Mesenchymal stem cell (in vitro differentiated cells and primary cell): Measurements from ENCODE around the gene CSF2RB.

Experiments used
- DNase-seq: peaks from one replicate; pipeline ENCODE4 v3.0.0-alpha.2; 2013
- H2AFZ ChIP-seq: one replicate; pipeline ENCODE4 v1.6.1; 2013; ENCODE audit warnings: low read depth, mild to moderate bottlenecking, control low read depth, inconsistent platforms, low read length, moderate library complexity
- H2AK5ac ChIP-seq: 2 replicates; pipeline ENCODE4 v1.6.1; 2013; ENCODE audit warnings: low read length, moderate library complexity, mild to moderate bottlenecking, inconsistent platforms; ENCODE audit not compliant: severe bottlenecking
- H2BK120ac ChIP-seq: one replicate; pipeline ENCODE4 v1.6.1; 2013; ENCODE audit warnings: low read depth, mild to moderate bottlenecking, inconsistent platforms, low read length, moderate library complexity
- H2BK12ac ChIP-seq, 2 experiments: one replicate each; pipeline ENCODE4 v1.6.1; 2013; ENCODE audit warnings: inconsistent platforms in 2 of 2, low read length in 2 of 2, mild to moderate bottlenecking in 2 of 2, moderate library complexity in 2 of 2, control low read depth in 1 of 2
- H2BK15ac ChIP-seq: one replicate; pipeline ENCODE4 v1.6.1; 2013; ENCODE audit warnings: mild to moderate bottlenecking, low read depth, inconsistent platforms; ENCODE audit not compliant: poor library complexity, severe bottlenecking
- H2BK5ac ChIP-seq: 2 replicates; pipeline ENCODE4 v1.6.1; 2013; ENCODE audit warnings: low read depth, mild to moderate bottlenecking, low read length, control low read depth, inconsistent platforms; ENCODE audit not compliant: poor library complexity, severe bottlenecking
- H3K14ac ChIP-seq, 2 experiments: one replicate each; pipeline ENCODE4 v1.6.1; 2013; ENCODE audit warnings: inconsistent platforms in 2 of 2, low read length in 2 of 2, control low read depth in 1 of 2, mild to moderate bottlenecking in 1 of 2, moderate library complexity in 1 of 2
- H3K18ac ChIP-seq, 2 experiments: one replicate each; pipeline ENCODE4 v1.6.1; 2013; ENCODE audit warnings: inconsistent platforms in 2 of 2, low read length in 2 of 2, control low read depth in 1 of 2, low read depth in 1 of 2, mild to moderate bottlenecking in 1 of 2
- H3K23ac ChIP-seq, 2 experiments: one replicate each; pipeline ENCODE4 v1.6.1; 2013; ENCODE audit warnings: inconsistent platforms in 2 of 2, low read length in 2 of 2, mild to moderate bottlenecking in 2 of 2, moderate library complexity in 2 of 2, control low read depth in 1 of 2
- H3K27ac ChIP-seq: 2 replicates; pipeline ENCODE4 v1.5.1; 2013; ENCODE audit warnings: mild to moderate bottlenecking, moderate library complexity, low read length, control low read depth, inconsistent platforms; ENCODE audit not compliant: poor library complexity, severe bottlenecking
- H3K27me3 ChIP-seq, 2 experiments: 2 replicates each; pipeline versions ENCODE4 v1.6.1 to v1.7.0; 2013; ENCODE audit warnings: low read length in 2 of 2, mild to moderate bottlenecking in 2 of 2, moderate library complexity in 2 of 2, control low read depth in 1 of 2, inconsistent platforms in 1 of 2; ENCODE audit not compliant: control insufficient read depth in 1 of 2, insufficient read depth in 1 of 2
- H3K36me3 ChIP-seq, 2 experiments: 2 replicates each; pipeline versions ENCODE4 v1.6.1 to v1.7.0; 2013; ENCODE audit warnings: low read length in 2 of 2, control low read depth in 1 of 2, inconsistent platforms in 1 of 2, low read depth in 1 of 2, mild to moderate bottlenecking in 1 of 2; ENCODE audit not compliant: insufficient read depth in 2 of 2, control insufficient read depth in 1 of 2
- H3K4ac ChIP-seq, 2 experiments: one replicate each; pipeline ENCODE4 v1.6.1; 2013; ENCODE audit warnings: inconsistent platforms in 2 of 2, low read length in 2 of 2, mild to moderate bottlenecking in 2 of 2, moderate library complexity in 2 of 2, control low read depth in 1 of 2, low read depth in 1 of 2
- H3K4me1 ChIP-seq: 2 replicates; pipeline ENCODE4 v1.6.1; 2013; ENCODE audit warnings: low read depth, low read length, control low read depth; ENCODE audit not compliant: control insufficient read depth, insufficient read depth
- H3K4me2 ChIP-seq: 2 replicates; pipeline ENCODE4 v1.6.1; 2013; ENCODE audit warnings: low read length, mild to moderate bottlenecking, inconsistent platforms; ENCODE audit not compliant: poor library complexity, severe bottlenecking
- H3K4me3 ChIP-seq, 2 experiments: 2 replicates each; pipeline versions ENCODE4 v1.5.1 to v1.7.0; 2013; ENCODE audit warnings: low read length in 2 of 2, mild to moderate bottlenecking in 2 of 2, control low read depth in 1 of 2, low read depth in 1 of 2; ENCODE audit not compliant: insufficient read depth in 1 of 2
- H3K79me1 ChIP-seq: replicated peaks from 2 replicates; pipeline ENCODE4 v1.6.1; 2013; ENCODE audit warnings: mild to moderate bottlenecking, control low read depth, low read length, inconsistent platforms; ENCODE audit not compliant: poor library complexity, severe bottlenecking
- H3K9ac ChIP-seq: 2 replicates; pipeline ENCODE4 v1.7.0; 2013; ENCODE audit warnings: mild to moderate bottlenecking, low read length, moderate library complexity
- H3K9me3 ChIP-seq: 2 replicates; pipeline ENCODE4 v1.7.0; 2013; ENCODE audit warnings: mild to moderate bottlenecking, low read length; ENCODE audit not compliant: control insufficient read depth
- H4K8ac ChIP-seq: one replicate; pipeline ENCODE4 v1.6.1; 2013; ENCODE audit warnings: inconsistent platforms, mild to moderate bottlenecking, low read length, moderate library complexity
- H4K91ac ChIP-seq: one replicate; pipeline ENCODE4 v1.6.1; 2013; ENCODE audit warnings: mild to moderate bottlenecking, low read length, inconsistent platforms
- WGBS: methylation state at CpG from one replicate; pipeline ENCODE4 v1.1.7; 2013; ENCODE audit warnings: mixed read lengths; 5-methylcytosine and 5-hydroxymethylcytosine counted together

The CSF2RB gene

DNA sequence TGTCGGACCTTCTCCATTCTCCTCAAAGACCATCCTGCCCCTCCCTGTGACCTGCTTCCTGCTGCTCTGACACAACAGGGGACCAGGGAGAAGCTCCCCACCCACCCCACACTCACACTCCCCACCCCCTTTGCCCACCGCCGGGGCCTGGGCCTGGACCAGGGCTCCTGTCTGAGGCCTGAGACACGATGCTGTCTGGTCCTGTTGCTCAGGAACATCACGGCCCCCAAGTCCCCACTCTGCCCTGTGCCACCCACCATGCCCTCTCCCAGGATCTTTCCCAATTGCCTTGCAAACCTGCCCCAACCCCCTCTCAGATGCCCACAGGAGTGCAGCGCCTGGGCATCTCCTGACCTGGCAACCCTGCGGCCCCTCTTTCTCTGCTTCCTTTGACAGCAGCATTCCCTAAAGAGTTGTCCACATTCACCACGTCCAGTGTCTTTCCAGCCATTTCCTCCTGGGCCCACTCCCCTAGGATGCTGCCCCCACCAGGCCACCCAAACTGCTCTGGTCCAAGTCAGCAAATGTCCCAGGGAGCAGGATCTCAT lies 10.8 kb downstream of the CSF2RB start:
- Histone ChIP-seq H2AK5ac (no peak overlapping the region), H3K9me3 (no peaks in the 10 kb centered on the region), H3K4me1 (peaks cover 6% of the 10 kb centered on the region), H2BK15ac (no peak overlapping the region), H4K91ac (no peak overlapping the region), H3K27me3 (peaks cover 64 to 78% of the 10 kb centered on the region in 2 experiments), H3K23ac (no peak overlapping the region), H2BK120ac (no peak overlapping the region), H3K4ac (no peak overlapping the region), H2AFZ (no peak overlapping the region), H3K27ac (no peak overlapping the region), H3K18ac (no peak overlapping the region), H3K79me1 (no peaks in the 10 kb centered on the region), H2BK5ac (no peak overlapping the region), H3K14ac (no peak overlapping the region), H3K4me3 (no peak overlapping the region), H2BK12ac (no peak overlapping the region), H3K9ac (no peak overlapping the region), H4K8ac (no peak overlapping the region), H3K4me2 (no peak overlapping the region), H3K36me3 (no peaks in the 10 kb centered on the region)
- WGBS, result 75% methylated on average over 8 of the region's 8 CpGs
- DNase-seq, result no peak

DNA sequence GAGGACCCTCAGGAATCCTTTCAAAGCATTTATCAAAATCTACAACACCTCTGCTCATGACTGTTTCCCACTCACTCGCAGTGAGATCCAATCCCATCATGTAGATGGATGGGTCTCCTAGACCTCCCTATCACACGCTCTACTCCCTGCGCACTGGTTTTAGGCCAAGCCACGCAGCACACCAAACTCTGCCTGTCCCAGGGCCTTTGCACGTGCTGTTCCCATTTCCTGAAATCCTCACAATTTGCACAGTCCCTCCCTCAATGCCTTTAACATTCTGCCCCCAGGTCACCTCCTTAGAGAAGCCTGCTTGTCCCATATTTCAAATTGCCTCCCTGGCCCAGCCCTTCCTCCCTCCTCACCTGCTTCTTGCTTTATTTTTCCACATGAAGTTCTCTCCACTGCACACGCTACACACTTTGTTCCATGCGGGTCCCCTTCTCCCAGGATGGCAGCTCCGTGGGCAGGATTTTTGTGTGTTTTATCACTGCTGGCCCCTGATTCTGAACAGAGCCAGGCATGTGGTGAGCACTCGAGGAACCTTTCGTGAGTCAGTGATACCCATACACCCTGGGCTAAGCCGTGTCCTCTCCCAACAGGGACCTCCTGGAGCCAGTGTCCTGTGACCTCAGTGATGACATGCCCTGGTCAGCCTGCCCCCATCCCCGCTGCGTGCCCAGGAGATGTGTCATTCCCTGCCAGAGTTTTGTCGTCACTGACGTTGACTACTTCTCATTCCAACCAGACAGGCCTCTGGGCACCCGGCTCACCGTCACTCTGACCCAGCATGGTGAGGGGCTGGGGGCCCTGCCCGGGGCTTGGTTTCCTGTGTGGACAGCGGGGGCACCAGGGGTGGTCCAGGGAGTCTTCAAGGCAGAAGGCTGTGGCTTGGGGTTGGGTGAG lies 12.2 kb downstream of the CSF2RB start:
- DNase-seq, result no peak

DNA sequence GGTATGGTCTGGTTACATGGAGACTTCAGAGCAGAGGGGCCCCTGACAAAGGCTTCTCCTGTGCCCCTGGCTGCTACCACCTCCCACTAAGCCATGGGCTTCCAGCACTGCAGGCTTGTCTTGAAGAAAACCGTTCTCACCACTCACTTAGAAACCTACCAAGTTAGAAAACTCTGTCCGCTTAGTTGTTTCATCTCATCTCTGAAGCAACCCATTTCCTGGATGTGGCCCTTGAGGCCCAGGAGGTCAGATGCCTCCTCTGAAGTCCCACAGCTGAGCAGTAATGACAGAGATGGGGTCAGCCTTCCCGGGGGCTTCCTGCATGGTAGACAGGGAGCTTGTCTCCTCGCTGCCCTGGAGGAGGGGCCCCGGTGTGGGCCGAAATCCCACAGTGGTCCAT lies 12.9 kb downstream of the CSF2RB start:
- Histone ChIP-seq H3K23ac (no peak overlapping the region), H2BK15ac (no peak overlapping the region), H2AFZ (no peak overlapping the region), H3K9me3 (no peaks in the 10 kb centered on the region), H3K9ac (no peak overlapping the region), H3K18ac (no peak overlapping the region), H4K8ac (no peak overlapping the region), H2BK5ac (no peak overlapping the region), H3K4ac (no peak overlapping the region), H3K4me3 (no peak overlapping the region), H2BK120ac (no peak overlapping the region), H3K4me1 (peaks cover 6% of the 10 kb centered on the region), H3K36me3 (no peaks in the 10 kb centered on the region), H3K27me3 (peaks cover 82 to 88% of the 10 kb centered on the region in 2 experiments), H2AK5ac (no peak overlapping the region), H3K79me1 (no peaks in the 10 kb centered on the region), H3K4me2 (no peak overlapping the region), H3K14ac (no peak overlapping the region), H3K27ac (no peak overlapping the region), H2BK12ac (no peak overlapping the region), H4K91ac (no peak overlapping the region)
- 84% methylated on average over 6 of the region's 6 CpGs for WGBS
- no peak for DNase-seq

More for the DNA sequence above, 12.2 kb downstream of the CSF2RB start:
- Histone ChIP-seq H2BK12ac (no peak overlapping the region), H3K27me3 (peaks cover 78 to 87% of the 10 kb centered on the region in 2 experiments), H3K36me3 (no peaks in the 10 kb centered on the region), H3K4me3 (no peak overlapping the region), H4K91ac (no peak overlapping the region), H3K23ac (no peak overlapping the region), H2BK15ac (no peak overlapping the region), H3K9me3 (no peaks in the 10 kb centered on the region), H3K18ac (no peak overlapping the region), H3K14ac (no peak overlapping the region), H2BK120ac (no peak overlapping the region), H2AFZ (no peak overlapping the region), H3K9ac (no peak overlapping the region), H2BK5ac (no peak overlapping the region), H3K4me2 (no peak overlapping the region), H3K27ac (no peak overlapping the region), H3K4me1 (peaks cover 6% of the 10 kb centered on the region), H3K79me1 (no peaks in the 10 kb centered on the region), H2AK5ac (no peak overlapping the region), H4K8ac (no peak overlapping the region), H3K4ac (no peak overlapping the region)
- 84% methylated on average over 19 of the region's 19 CpGs for WGBS

DNA sequence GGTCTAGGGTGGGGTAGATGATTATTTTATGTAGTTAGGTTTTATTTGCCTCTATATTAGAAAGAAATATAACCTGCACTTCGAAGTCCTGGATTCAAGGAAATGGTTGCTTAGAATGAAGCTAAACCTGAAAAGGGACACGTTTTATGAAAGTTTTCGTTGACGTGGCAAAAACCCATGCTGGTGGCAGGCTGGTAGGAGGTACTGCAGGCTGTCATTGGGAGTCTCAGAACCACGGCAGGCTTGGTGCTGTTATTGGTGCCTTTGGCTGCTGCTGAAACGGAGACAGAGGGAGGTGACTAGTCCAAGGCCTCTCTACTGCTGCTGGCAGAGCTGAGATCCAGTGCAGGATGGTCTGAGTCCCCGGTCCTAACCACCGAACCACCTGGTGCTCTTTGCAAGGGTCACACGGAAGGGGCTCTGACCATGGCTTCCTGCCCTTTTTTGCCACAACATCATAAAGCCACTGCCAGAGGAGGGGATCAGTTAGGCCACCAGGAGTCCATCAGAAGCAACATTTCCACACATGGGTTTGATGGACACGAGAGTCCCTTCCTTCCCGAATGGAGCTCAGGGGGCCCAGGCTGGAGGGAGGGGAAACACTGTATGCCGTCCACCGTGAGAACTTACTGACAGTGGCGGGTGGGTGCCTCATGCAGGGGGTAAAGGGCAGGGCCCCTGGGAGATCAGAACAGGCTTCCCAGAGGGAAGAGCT lies 13.4 kb downstream of the CSF2RB start:
- Histone ChIP-seq H3K27me3 (peaks cover 80 to 88% of the 10 kb centered on the region in 2 experiments), H3K18ac (no peak overlapping the region), H4K8ac (no peak overlapping the region), H3K4ac (no peak overlapping the region), H3K79me1 (no peaks in the 10 kb centered on the region), H2AFZ (no peak overlapping the region), H3K4me1 (peaks cover 6% of the 10 kb centered on the region), H4K91ac (no peak overlapping the region), H2AK5ac (no peak overlapping the region), H3K23ac (no peak overlapping the region), H3K9ac (no peak overlapping the region), H3K9me3 (no peaks in the 10 kb centered on the region), H3K4me3 (no peak overlapping the region), H2BK5ac (no peak overlapping the region), H3K14ac (no peak overlapping the region), H2BK15ac (no peak overlapping the region), H3K27ac (no peak overlapping the region), H3K4me2 (no peak overlapping the region), H2BK120ac (no peak overlapping the region), H2BK12ac (no peak overlapping the region), H3K36me3 (no peaks in the 10 kb centered on the region)
- DNase-seq, result no peak
- 79% methylated on average over 14 of the region's 14 CpGs for WGBS
